Epithelial cell of proximal tubule (primary cell): ENCODE measurements around the gene RRN3. TPM values are rescaled to one million over a fixed set of nuclear protein-coding genes. Genes with fewer than 3 reads are reported as not detected.
"Not testable (repeated sequence)": the region's sequence is repeated elsewhere in the genome, so short reads cannot be mapped to it uniquely, and the experiment has no call there.

Experiments
- DNase-seq: peaks from one replicate; pipeline ENCODE4 v3.0.0-alpha.2; 2011; ENCODE audit warnings: low read depth
- H3K4me3 ChIP-seq: 2 replicates; pipeline ENCODE4 v1.5.1; 2011; ENCODE audit warnings: low read depth, mild to moderate bottlenecking, low read length
- total RNA-seq: library from RNA; depleted of rRNA; stranded (reverse); fragments of >200 nt; gene quantifications from 2 replicates; pipeline ENCODE4 v1.2.3, GENCODE V29; 2015
- TF ChIP-seq, protein P1 (sequence below): conservative IDR thresholded peaks from 2 replicates; pipeline ENCODE4 v1.5.1; 2012; ENCODE audit warnings: low read depth, mild to moderate bottlenecking, low read length

Gene RRN3
- total RNA-seq, 1 donor from 2014 or later, result 19.5 TPM

GRCh38 chr16:15046692-15047376, 47.2 kb downstream of the RRN3 start:
- TF ChIP-seq, protein P1, sequence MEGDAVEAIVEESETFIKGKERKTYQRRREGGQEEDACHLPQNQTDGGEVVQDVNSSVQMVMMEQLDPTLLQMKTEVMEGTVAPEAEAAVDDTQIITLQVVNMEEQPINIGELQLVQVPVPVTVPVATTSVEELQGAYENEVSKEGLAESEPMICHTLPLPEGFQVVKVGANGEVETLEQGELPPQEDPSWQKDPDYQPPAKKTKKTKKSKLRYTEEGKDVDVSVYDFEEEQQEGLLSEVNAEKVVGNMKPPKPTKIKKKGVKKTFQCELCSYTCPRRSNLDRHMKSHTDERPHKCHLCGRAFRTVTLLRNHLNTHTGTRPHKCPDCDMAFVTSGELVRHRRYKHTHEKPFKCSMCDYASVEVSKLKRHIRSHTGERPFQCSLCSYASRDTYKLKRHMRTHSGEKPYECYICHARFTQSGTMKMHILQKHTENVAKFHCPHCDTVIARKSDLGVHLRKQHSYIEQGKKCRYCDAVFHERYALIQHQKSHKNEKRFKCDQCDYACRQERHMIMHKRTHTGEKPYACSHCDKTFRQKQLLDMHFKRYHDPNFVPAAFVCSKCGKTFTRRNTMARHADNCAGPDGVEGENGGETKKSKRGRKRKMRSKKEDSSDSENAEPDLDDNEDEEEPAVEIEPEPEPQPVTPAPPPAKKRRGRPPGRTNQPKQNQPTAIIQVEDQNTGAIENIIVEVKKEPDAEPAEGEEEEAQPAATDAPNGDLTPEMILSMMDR, result no peak
- H3K4me3 ChIP-seq, result no peak overlapping the region

DNA sequence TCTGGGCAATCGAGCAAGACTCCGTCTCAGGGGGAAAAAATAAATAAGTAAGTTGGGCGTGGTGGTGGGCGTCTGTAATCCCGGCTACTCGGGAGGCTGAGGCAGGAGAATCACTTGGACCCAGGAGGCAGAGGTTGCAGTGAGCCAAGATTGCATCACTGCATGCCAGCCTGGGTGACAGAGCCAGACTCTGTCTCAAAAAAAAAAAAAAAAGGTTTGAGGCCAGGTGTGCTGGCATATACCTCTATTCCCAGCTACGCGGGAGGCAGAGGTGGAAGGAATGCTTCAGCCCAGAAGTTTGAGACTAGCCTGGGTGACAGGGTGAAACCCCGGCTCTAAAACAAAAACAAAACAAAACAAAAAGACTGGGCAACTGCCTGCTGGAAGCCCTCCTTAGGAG, 48.8 kb downstream of the RRN3 start:
- H3K4me3 ChIP-seq, DNase-seq: not testable (repeated sequence)

More at GRCh38 chr16:15046692-15047376, 47.2 kb downstream of the RRN3 start:
- no peak for DNase-seq

GRCh38 chr16:15044286-15044685, 49.8 kb downstream of the RRN3 start:
- DNase-seq, result no peak
- H3K4me3 ChIP-seq, result no peak overlapping the region
- TF ChIP-seq, protein P1, result no peak

- H3K4me3 ChIP-seq, result no peak overlapping the region
- TF ChIP-seq, protein P1, result no peak
- DNase-seq, result no peak
These were observed 50.7 kb downstream of the RRN3 start for GRCh38 chr16:15043344-15043743.

DNA sequence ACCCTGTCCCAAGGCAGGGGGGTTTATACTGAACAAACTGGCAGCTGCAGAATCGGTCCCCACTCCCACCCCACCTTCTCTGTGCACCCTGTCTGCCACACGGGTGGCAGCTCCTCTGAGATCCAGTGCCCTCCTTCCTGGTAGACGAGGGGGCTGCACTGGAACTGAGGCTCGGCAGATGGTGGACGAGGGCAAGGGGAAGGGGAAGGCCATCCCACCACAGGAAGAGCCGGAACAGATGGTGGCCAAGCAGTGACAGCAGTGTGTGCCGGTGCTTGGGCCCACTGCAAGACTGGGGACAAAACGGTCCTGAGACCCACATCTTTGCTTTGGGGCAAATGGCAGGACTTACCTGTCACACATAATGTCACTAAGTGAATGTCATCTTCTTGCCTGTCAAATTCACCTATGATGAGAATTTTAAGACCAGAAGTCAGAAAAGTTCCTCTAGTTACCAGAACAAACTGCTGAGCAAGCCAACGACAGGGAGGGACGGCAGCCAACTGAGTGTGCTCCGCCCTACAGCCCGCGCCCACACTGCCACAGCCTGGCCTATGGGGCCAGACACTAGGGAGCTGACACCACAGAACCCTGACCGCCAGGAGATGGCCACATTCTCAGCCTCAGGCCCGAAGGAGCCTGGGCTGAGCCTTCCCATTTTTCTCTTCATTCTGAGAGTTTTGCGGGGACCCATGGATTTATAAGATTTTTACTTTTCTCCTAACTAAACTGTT, 52.6 kb downstream of the RRN3 start:
- no peak for DNase-seq

DNA sequence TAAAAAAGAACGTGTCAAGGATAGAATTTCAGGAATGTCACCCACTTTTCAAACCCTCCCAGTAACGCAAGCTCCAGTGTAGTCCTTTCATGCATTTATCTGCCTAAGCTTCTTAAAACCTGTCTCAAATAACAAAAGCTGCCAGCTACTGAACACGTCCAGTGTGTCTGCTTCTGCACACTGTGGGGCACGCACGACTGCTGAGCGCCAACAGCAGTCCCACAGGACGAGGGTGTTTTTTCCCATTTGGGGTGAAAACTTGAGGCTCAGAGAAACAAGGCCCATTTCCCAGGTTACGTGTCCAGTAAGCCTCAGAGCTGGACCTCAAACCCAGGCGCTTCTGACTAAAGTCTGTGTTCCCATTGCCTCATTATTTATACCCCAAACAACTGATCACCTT, 55.4 kb downstream of the RRN3 start:
- TF ChIP-seq, protein P1, result no peak
- no peak for DNase-seq
- no peak overlapping the region for H3K4me3 ChIP-seq

More for the DNA sequence above, 52.6 kb downstream of the RRN3 start:
- TF ChIP-seq, protein P1, result no peak
- H3K4me3 ChIP-seq, result no peak overlapping the region

- DNase-seq, result no peak
- no peak overlapping the region for H3K4me3 ChIP-seq
- TF ChIP-seq, protein P1, result no peak
These were observed 56.3 kb downstream of the RRN3 start for GRCh38 chr16:15037745-15038144.
